Measurements from ENCODE around the gene GNG13. TPM values are rescaled to one million over a fixed set of nuclear protein-coding genes. Genes with fewer than 3 reads are reported as not detected.
"Not testable (repeated sequence)": the region's sequence is repeated elsewhere in the genome, so short reads cannot be mapped to it uniquely, and the experiment has no call there.

GNG13 gene
- total RNA-seq, 1 donor from 2014 or later, result not detected

DNA sequence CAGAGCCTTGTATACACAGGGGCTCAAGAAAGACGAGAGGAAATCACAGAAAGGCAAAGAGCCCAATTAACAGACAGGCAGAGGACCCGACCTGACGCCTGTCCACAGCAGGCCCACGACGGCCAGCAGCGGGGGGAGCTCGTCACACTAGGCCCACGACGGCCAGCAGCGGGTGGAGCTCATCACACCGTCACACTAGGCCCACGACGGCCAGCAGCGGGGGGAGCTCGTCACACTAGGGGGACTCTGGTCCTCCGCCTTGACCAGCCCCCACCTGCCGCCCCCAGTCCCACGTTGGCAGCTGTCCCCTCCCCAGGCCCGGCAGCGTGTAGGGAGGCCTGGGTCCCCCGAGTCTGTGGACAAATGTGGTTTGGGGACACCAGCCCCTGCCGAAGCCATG, 23.7 kb upstream of the GNG13 start:
- TF ChIP-seq, protein P1, sequence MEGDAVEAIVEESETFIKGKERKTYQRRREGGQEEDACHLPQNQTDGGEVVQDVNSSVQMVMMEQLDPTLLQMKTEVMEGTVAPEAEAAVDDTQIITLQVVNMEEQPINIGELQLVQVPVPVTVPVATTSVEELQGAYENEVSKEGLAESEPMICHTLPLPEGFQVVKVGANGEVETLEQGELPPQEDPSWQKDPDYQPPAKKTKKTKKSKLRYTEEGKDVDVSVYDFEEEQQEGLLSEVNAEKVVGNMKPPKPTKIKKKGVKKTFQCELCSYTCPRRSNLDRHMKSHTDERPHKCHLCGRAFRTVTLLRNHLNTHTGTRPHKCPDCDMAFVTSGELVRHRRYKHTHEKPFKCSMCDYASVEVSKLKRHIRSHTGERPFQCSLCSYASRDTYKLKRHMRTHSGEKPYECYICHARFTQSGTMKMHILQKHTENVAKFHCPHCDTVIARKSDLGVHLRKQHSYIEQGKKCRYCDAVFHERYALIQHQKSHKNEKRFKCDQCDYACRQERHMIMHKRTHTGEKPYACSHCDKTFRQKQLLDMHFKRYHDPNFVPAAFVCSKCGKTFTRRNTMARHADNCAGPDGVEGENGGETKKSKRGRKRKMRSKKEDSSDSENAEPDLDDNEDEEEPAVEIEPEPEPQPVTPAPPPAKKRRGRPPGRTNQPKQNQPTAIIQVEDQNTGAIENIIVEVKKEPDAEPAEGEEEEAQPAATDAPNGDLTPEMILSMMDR (conservative IDR thresholded peaks at IDR 0.05; ENCODE audit: low read depth, low read length), result no peak
- no peak for DNase-seq (ENCODE audit: low read depth)
- H3K4me3 ChIP-seq (ENCODE audit: low read depth, low read length), result no peak overlapping the region

DNA sequence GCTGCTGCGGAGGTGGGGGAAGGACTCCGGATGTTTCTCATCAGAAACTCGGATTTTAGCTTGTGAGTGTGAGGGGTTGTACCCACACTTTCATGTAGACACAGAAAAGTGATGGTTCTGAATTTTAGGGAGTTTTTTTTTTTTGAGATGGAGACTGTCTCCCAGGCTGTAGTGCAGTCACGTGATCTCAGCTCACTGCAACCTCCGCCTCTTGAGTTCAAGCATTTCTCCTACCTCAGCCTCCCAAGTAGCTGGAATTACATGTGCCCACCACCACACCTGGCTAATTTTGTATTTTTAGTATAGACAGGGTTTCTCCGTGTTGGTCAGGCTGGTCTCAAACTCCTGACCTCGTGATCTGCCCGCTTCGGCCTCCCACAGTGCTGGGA, 22.4 kb upstream of the GNG13 start:
- DNase-seq (ENCODE audit: low read depth), result no peak
- TF ChIP-seq, protein P1 (conservative IDR thresholded peaks at IDR 0.05; ENCODE audit: low read depth, low read length), result no peak
- H3K4me3 ChIP-seq (ENCODE audit: low read depth, low read length), result no peak overlapping the region

- TF ChIP-seq, protein P1 (conservative IDR thresholded peaks at IDR 0.05; ENCODE audit: low read depth, low read length), result no peak
- DNase-seq (ENCODE audit: low read depth), result no peak
- H3K4me3 ChIP-seq (ENCODE audit: low read depth, low read length), result no peak overlapping the region
These were observed 21.8 kb upstream of the GNG13 start for GRCh38 chr16:822174-822908.

DNA sequence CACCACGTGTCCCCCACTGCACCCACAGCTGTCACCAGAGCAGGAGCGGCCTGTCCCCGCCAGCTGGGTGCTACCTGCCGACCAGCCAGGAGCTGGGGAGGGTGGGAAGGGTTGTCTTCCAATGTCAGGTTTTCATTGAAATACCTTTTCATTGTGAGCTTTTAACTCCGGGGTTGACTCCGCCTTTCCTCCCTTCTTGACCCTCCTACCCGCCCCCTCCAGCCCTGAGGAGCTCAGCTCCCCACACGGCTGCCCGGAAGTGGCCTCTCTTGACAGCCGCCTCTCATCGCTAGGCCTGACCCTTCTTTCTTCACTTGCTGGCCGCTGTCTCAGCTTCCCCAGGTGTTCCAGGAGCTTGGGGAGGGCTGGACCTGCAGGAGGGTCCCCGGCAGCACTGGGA, 21.2 kb upstream of the GNG13 start:
- DNase-seq (ENCODE audit: low read depth), result no peak

DNA sequence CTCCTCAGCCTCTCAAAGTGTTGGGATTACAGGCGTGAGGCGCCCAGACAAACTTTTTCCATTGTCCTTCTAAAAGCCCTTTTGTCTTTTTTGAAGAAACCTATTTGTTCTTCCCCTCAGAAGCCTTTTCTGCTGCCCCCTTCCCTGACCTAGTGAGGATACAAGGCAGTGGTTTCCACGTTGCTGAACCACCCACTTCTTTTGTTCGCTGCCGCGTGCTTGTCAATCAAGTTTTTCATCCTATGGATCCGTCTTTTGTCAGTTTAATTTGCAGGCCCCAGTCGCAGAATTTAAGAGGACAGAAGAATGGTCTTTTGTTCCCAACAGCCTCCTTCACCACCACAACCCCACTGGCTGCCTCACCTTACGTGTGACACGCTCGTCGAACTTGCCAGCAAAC, 20.2 kb upstream of the GNG13 start:
- TF ChIP-seq, protein P1 (conservative IDR thresholded peaks at IDR 0.05; ENCODE audit: low read depth, low read length), result no peak

More for the DNA sequence above, 21.2 kb upstream of the GNG13 start:
- no peak overlapping the region for H3K4me3 ChIP-seq (ENCODE audit: low read depth, low read length)
- TF ChIP-seq, protein P1 (conservative IDR thresholded peaks at IDR 0.05; ENCODE audit: low read depth, low read length), result no peak

GRCh38 chr16:820044-820408, 19.5 kb upstream of the GNG13 start:
- not testable (repeated sequence) for H3K4me3 ChIP-seq (ENCODE audit: low read depth, low read length); DNase-seq (ENCODE audit: low read depth)

More for the DNA sequence above, 20.2 kb upstream of the GNG13 start:
- DNase-seq (ENCODE audit: low read depth), result no peak
- H3K4me3 ChIP-seq (ENCODE audit: low read depth, low read length), result no peak overlapping the region

DNA sequence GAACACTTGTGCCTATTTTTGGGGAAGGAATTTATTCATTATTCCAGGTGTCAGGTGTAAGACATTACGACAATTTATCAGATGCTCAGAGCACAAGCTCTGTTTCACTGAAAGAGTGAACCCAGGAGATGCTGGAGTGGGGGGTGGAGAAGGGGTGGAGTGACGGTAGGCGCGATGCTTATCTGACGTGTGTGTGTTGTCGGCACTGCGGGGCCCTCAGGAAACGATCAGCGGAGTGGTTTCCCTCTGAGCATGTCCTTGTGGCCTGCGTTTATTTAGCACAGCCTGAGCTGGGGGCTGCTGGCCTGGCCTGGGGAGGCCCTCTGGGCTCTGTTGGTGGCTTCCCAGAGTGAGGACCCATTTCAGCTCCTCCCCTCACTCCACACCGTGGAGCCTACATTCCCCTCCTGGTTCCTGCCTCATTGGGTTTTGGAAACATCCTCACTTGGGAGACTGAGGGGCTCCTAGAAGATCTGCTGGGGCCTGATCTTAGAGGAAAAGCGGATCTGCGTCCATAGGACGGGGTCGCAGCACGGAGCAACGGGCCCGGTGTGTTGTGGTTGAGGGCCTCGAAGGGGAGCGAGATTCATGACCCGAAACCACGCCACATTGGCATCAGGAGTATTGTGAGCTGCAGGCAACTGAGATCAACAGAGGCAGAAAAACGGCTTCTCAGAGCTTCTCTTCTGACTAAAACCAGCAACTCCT, 19.0 kb upstream of the GNG13 start:
- DNase-seq (ENCODE audit: low read depth), result no peak
- TF ChIP-seq, protein P1 (conservative IDR thresholded peaks at IDR 0.05; ENCODE audit: low read depth, low read length), result no peak

More for the DNA sequence above, 19.0 kb upstream of the GNG13 start:
- H3K4me3 ChIP-seq (ENCODE audit: low read depth, low read length), result no peak overlapping the region
